Left renal cortex interstitium (tissue), 4 donors: ENCODE measurements around the gene STK10. TPM values are rescaled to one million over a fixed set of nuclear protein-coding genes. Genes with fewer than 3 reads are reported as not detected.

Experiments used
- DNase-seq, 4 donors: peaks; one replicate each; pipeline ENCODE4 v3.0.0-alpha.2; 2013; ENCODE audit warnings: low read depth in 4 of 4, low spot score in 2 of 4, missing footprints in 1 of 4
- polyA plus RNA-seq, 4 donors: library from polyadenylated mRNA; unstranded; fragments of 120-200 nt; gene quantifications; one replicate each; pipeline ENCODE4 v1.2.1, GENCODE V29; 2013; ENCODE audit not compliant: insufficient read length in 4 of 4

STK10 gene
- polyA plus RNA-seq, 4 donors: 12.9 to 22.2 (median 17.4) TPM

DNA sequence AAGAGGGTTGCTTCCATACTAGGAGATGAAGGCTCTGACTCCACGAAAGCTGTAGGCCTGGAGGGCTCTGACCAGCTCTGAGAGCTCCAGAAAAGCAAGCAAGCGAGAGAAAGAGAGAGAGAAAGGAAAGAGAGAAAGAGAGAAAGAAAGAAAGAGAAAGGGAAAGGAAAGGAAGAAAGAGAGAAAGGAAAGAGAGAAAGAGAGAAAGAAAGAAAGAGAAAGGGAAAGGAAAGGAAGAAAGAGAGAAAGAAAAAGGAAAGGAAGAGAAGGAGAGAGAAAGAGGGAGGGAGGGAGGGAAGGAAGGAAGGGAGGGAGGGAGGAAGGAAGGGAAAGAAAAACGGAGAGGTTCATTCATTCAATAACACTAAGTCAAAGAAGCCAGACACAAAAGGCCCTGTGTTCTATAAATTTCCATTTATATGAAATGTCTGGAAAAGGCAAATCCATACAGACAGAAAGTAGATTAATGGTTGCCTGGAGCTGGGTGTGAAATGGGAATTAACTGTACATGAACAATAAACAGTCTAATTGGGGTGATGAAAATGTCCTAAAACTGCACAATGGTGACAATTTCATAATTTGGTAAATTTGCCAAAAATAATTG lies 1.8 kb upstream of the STK10 start:
- DNase-seq: no peak

DNA sequence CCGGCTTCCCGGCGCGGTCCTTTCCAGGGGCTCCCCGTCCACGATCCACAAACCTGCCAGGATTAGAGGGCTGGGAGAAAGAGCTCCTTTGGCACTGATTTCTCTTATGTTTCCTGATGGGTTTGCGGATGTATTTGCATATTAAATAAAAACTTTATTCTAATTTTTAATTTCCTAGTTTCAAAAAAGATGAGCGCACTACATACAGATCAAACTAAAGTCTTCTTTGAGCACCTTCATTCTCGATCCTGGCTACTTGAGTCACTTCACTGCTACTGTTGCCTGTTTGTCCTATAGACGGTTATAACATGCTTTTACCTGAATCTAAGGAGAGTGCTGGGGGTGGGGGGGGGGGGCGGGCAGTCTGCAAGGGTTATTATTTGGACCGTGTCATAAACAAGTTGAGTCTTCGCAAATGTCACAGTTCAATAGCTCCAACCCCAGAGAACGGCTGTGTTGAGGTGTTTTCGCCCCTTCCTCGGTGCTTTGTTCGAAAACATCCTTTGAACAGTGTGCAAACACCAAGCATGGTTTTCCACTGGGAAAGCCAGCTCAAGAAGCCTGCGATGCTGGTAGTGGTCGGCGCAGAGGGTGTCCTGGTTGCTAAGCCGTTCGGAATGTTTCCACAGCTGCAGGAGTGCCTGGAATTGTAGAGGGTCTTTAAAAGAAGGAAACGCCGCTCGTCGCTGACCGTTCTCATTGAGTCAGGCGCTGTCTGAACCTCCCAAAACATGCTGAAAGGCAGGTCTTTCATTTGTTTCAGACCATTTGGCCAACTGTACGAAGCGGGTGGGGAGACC lies 1.1 kb upstream of the STK10 start:
- DNase-seq: no peak

DNA sequence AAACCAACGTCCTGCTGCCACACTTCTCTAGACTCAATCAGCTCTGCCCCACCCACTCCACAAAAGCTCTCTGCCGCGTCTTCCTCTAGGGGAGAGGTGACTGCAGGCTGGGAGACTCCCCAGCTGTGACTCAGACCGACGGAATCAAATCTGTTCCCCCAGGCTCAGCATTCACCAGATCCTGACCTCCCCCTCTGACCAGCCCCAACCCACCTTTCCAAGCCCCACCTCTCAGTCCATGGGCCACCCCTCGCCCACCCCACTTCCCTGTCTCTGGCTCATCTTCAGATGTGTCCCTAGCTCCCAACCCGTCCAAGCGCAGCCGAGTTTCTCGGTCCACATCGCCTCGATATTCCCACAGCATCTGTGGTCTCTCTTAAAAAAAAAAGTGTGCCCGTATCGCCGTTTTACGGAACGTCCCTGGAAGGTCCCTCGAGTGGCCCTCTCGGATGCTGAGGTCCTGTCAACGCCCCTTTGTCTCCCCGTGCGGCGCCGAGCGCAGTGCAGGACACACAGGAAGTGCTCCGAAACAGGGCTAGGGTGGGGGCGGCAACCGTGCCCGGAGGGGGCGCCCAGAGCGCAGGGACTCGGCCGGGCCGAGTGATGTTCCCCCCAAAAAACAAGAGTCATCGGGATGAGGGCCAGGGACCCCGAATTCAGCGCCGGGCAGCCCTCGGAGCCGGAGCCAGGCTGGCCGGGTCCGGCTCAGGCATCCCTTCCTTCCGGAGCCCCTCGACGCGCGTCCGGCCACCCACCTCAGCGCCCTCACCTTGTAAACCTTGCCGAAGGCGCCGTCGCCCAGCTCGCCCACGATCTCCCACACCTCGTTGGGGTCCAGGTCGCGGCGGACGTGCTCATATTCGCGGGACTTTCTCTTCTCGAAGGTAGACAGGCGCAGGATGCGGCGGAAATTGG lies 649 bp downstream of the STK10 start:
- no peak for DNase-seq

DNA sequence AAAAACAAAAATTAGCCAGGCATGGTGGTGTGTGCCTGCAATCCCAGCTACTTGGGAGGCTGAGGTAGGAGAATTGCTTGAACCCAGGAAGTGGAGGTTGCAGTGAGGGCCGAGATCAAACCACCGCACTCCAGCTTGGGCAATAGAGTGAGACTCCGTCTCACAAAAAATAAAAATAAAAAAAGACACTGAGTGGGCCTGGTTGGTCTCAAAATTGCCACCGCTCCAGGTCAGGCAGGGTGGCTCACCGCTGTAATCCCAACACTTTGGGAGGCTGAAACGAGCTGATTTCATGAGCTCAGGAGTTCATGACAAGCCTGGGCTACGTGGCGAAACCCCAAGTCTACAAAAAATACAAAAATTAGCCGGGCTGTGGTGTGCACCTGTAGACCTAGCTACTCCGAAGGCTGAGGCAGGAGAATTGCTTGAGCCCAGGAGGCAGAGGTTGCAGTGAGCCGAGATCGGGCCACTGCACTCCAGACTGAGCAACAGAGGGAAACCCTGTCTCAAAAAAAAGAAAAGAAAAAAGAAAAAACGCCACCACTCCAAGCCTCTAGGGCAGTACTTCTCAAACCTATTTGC lies 1.8 kb downstream of the STK10 start:
- DNase-seq: no peak

DNA sequence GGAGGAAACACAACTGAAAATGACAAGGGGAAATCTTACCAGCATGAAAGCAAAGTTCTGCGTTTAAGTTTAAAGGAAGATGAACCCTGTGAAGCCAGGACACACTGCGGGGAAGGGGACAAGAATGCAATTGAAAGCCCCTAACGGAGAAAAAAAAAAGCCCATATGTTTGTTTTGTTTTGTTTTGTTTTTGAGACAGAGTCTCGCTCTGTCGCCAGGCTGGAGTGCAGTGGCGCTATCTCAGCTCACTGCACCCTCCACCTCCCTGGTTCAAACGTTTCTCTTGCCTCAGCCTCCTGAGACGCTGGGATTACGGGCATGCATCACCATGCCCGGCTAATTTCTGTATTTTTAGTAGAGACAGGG lies 2.9 kb downstream of the STK10 start:
- DNase-seq: no peak

DNA sequence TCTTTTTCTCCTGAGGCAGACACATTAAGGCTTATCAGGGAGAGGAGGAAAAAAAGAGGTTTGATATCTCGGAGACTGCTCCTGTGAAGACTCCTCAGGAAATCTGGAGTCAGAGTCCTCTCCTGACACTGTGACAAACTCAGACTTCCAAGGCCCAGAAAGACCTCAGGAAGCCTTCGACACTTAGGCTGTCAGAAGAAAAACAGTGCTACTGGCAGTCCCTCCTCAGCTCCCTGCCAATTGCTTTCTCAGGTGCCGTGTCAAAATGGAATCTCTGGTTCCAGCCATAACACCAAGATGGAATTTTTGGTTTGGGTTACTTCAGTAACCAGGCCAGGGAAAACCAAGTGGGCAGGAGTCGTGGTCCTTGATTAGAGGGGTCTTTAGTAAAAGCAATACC lies 4.1 kb downstream of the STK10 start:
- DNase-seq: no peak

DNA sequence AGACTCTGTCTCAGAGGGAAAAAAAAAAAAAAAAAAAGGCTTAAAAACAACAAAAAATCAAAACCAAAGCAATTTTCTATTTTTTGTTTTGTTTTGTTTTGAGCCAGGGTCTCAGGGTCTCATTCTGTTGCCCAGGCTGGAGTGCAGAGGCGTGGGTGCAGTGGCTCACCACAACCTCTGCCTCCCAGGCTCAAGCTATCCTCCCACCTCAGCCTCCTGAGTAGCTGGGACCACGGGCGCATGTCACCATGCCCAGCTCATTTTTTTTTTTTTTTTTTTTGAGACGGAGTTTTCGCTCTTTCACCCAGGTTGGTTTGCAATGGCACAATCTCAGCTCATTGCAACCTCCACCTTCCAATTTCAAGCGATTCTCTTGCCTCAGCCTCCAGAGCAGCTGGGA lies 5.7 kb downstream of the STK10 start:
- no peak for DNase-seq

DNA sequence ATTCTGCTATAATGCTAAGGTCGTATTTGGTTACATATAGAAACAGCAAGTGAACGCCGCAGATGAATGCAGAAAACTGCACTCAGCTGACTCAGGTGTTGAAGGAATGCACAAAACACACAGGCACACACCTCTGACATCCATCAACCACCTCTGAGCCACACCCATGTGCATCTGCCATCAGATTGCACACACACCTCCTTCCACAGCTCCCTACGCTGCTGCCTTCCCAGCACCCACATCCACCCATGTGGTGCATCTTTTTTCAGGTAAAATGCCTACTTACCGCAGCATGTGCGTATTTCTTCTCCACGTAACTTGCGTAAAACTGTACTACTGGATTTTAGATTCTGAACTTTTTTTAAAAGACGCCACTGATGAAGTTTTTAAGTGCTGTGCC lies 7.1 kb downstream of the STK10 start:
- DNase-seq: no peak

DNA sequence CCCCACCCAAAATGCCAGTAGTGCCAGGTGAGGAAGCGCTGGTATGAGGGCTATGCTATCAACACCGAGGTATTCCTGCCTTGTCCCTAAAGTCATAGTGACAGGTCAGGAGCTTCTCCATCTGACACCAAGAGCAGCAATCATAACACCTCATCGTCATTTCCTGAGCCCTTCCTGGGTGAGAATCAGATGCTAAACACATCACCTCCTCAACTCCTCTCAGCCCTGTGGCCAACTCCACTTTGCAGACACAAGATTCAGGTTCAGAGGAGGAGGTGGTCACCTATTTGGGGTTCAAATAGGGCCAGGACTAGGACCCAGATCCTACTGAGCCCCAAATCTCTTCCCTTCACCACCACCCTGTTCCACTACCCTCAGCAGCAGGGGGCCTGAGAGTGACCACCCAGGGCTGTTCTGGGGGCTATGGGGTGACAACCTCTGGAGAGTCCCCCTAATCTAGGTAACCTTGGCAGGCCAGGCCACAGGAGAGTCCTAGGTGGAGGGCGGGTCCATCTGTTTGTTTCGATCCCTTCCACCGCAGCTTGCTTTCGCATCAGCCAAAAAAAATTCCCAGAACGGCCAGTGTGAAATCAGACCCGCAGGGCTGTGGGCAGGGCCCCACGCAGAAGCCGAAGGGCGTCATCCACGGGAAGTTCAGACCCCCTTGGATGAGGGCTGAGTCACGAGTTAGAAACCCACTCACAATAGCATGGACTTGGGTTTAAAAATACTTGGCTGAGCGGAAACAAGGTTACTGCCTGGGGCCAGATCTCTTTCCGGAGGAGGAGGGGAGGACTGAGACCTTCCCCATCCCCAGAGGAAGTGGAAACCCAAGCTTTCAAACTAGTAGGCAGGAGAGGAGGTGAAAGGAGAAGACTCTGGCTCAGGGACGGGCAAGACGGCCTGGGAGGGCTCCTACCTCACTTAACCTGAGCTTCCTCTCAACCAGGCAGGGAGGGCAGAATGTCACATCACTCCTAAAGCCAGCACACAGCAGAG lies 8.7 kb downstream of the STK10 start:
- DNase-seq: no peak

DNA sequence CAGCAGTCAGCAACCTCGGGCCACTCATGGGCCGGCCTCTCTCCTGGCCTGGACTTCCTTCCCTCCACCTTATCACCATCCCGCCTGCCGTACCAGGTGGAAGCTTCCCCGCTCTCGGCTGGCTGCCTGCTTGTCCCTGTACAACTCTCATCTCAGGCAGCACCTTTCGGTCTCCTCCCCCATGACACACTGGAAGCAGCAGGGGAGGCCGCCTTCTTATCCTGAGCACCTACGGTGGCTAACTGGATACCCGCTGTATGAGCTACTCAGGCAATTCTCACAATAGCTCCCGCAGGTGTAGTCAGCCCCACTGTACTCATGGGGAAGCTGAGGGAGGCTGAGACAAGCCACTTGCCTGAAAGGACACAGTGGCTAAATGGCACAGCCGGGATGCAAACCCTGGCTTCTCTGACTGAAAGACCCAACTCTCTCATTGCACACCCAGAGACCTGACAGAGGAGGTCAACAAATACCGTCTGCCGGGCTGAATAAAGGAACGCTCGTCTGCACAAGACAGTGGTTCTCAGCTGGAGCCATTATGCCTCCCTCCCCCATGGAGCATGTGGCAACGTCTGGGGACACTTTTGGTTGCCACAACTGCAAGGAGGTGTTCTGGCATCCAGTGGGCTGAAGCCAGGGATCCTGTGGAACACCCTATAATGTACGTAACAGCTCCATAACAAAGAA lies 9.6 kb downstream of the STK10 start:
- DNase-seq: no peak

DNA sequence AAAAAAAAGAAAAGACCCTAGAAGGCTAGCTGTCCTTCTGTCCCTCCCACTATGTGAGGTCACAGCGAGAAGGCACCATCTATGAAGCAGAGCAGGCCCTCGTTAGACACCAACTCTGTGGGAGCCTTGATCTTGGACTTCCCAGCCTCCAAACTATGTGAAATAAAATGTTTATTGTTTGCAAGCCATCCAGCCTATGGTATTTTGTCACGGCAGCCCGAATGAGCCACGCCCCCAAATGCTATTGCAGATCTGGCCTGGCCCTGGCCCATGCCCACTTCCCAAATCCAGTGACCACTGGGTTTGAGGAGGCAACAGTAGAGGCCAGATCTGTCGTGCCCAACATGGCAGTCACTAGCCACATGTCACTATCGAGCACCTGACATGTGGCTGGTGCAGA lies 10.8 kb downstream of the STK10 start:
- DNase-seq: no peak

DNA sequence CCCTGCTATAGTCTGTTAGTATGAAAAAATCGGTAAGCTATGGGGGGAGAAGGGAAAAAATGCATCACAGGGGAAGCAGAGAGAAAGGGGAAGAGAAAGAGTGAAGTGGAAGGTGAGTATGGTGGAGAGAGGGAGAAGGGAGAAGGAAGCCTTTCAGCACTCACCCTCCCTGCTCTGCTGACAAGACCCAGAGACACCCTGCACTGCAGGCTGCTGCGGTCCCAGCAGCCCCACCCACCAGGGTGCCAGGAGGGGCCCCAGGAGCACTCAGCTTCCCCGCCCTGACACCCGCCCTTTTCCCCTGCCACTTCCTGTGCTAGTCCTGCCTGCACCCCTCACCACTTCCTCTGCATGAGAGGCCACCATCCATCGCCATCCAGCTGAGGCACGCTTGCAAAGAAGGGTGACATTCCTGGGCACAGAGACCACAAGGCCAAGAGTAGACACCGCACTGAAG lies 12.7 kb downstream of the STK10 start:
- no peak for DNase-seq

DNA sequence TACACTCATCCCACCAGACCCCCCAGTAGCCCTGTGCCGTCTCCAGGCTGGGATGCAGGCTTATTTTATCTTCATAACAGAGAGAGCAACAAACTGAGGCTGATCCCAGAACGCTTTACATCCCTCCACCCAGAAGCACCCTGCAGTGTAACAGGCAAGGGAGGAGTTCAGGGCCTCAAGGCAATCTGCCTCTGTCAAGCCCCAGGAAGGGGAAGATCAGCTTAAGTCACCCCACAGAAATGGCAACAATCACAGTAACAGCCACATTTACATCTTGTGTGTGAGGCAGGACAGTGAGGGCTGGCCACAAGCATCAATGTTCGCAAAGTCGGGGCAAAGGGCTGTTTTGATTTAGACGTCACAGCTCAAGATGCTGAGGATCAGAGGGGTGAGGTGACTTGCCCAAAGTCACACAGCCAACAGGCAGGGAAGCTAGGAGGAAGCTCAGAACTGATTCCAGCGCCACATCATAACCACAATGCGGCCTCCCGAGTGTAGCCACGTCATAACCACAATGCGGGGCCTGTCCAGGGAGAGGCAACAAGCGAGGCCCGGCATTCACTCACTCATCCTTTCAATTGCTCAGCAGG lies 14.4 kb downstream of the STK10 start:
- no peak for DNase-seq

DNA sequence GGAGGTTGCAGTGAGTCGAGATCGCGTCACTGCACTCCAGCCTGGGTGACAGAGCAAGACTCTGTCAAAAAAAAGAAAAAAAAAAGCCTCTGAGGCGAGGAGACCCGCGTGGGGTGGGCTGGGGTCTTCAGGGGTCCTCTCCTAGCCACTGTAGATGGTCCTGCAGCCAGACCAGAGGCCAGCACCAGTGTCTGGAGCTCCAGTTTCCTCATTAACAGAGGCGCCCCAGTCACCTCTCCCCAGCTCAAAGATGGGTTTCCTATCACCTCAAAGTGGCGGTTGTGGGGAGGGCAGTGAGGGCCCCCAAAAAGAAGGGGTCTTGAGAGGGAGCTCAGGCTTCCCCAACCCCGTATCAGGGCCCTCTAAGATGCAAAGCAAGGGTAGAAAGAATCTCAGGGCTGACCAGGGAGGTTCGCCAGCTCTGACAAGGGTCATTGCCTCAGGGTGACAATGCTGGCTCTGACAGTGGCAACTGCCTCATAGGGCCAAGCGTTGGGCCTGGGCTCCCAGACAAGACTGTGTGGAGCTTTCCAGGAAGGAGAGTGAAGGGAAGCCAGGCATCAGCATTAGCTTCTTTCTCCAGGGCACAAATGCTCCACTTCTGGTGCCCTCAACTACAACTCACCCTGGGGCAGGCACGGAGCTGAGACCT lies 15.0 kb downstream of the STK10 start:
- DNase-seq: no peak

DNA sequence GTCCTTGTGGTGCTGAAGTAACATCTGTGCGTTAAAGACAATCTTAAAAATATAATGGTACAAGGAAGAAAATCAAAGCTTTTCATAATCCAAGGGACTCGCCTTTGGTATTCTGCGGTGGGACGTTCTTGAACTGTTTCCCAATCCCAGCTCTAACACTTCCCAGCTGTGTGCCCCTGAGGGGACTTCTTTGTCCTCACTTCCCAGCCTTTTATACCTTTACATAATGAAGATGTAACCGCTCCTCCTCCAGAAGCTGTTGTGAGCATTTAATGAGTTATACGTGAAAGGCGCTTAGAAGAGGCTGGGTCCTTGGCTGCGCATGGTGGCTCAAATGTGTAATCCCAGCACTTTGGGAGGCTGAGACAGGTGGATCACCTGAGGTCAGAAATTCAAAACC lies 16.9 kb downstream of the STK10 start:
- no peak for DNase-seq

DNA sequence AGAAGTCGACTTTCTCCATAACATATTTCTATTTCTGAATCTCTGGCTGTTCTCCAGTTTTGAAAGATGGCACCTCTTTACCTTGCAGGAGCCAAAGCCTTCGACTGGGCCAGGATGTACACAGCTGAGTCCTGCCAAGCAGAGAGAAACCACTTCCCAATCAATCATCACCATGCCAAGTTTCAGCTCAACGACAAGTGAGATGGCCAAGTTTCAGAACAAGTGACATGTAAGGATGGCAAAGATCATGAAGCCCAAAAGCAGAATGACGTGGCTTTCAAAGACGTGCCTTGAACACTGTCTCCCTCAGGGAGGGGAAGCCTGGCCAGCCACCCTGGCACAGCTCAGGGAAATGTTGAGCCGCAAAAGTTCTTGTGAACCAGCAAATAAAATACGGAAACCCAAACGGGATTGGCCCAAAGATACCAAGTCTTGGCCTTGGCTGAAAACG lies 17.7 kb downstream of the STK10 start:
- DNase-seq: no peak

DNA sequence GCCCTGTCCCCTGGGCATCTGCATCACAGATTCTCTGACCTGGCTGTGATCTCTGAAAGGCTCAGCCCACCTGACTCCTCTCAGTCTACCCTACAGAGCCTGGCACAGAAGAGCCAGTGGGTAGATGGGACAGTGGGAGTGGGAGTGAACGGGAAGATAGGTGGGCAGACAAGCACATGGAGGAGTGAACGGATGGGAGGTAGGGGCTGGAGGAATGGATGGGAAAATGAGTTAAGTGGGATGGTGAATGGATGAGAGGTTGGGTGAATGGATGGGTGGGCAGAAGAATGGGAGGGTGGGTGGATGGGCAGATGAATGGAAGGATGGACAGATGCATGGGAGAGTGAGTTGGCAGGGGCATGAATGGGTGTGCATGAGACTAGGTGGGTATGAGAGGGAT lies 18.8 kb downstream of the STK10 start:
- no peak for DNase-seq

DNA sequence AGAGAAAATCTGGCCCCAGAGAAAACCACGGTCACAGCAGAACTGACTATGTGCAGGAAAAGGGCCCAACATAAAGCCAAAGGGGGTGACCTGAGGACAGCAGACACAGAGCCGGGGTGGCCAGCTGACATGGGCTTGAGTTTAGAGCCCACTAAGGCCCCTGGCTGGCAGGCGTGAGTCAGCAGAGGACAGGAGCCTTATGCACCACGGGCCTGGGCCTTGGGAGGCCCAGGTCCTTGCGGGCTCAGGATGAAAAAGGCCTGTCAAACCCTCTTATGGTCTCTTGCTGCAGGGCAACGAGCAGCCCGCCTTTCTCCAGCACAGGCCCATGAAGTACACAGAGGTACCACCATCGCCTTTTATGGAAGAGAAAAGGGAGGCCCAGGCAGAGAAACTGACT lies 19.7 kb downstream of the STK10 start:
- no peak for DNase-seq
